ENCODE measurements around the gene DDR1. TPM values are rescaled to one million over a fixed set of nuclear protein-coding genes. Genes with fewer than 3 reads are reported as not detected.

Gene DDR1
- total RNA-seq, 3 donors from 2014 or later, result 145 to 336 (median 271) TPM

GRCh38 chr6:30944051-30944450 is 59.7 kb downstream of the DDR1 start:
- ATAC-seq, result no peak
- Histone ChIP-seq H3K9me3 (no peaks in the 10 kb centered on the region), H3K4me1 (ENCODE audit: low read depth) (peaks cover 6% of the 10 kb centered on the region), H3K4me3 (no peak overlapping the region), H3K36me3 (ENCODE audit: low read depth) (no peaks in the 10 kb centered on the region)
- intact Hi-C loops (cut with DNase I, micrococcal nuclease), result no loop called here
- no peak for DNase-seq
- TF ChIP-seq, protein P1, sequence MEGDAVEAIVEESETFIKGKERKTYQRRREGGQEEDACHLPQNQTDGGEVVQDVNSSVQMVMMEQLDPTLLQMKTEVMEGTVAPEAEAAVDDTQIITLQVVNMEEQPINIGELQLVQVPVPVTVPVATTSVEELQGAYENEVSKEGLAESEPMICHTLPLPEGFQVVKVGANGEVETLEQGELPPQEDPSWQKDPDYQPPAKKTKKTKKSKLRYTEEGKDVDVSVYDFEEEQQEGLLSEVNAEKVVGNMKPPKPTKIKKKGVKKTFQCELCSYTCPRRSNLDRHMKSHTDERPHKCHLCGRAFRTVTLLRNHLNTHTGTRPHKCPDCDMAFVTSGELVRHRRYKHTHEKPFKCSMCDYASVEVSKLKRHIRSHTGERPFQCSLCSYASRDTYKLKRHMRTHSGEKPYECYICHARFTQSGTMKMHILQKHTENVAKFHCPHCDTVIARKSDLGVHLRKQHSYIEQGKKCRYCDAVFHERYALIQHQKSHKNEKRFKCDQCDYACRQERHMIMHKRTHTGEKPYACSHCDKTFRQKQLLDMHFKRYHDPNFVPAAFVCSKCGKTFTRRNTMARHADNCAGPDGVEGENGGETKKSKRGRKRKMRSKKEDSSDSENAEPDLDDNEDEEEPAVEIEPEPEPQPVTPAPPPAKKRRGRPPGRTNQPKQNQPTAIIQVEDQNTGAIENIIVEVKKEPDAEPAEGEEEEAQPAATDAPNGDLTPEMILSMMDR (IDR thresholded peaks at IDR 0.05), result no peak

DNA sequence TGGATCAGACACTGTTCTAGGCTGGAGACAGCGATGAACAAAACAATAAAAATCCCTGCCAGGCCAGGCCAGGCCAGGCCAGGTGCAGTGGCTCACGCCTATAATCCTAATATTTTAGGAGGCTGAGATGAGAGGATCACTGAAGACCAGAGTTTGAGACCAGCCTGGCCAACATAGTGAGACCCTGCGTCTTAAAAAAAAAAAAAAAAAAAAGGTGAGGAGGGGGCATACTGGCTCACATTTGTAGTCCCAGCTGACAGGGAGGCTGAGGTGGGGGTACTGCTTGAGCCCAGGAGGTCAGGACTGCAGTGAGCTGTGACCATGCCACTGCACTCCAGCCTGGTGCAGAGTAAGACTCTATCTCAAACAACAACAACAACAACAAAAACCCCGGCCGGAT is 61.0 kb downstream of the DDR1 start:
- intact Hi-C loops (cut with DNase I, micrococcal nuclease), result no loop called here
- ATAC-seq (no peak), DNase-seq (no peak)
- Histone ChIP-seq H3K9me3 (no peaks in the 10 kb centered on the region), H3K36me3 (ENCODE audit: low read depth) (no peaks in the 10 kb centered on the region), H3K4me1 (ENCODE audit: low read depth) (peaks cover 6% of the 10 kb centered on the region), H3K4me3 (no peak overlapping the region)
- TF ChIP-seq, protein P1 (IDR thresholded peaks at IDR 0.05), result no peak

GRCh38 chr6:30947231-30947630 is 62.9 kb downstream of the DDR1 start:
- ATAC-seq, result no peak
- intact Hi-C loops (cut with DNase I, micrococcal nuclease), result no loop called here
- Histone ChIP-seq H3K36me3 (ENCODE audit: low read depth) (no peaks in the 10 kb centered on the region), H3K4me3 (no peak overlapping the region), H3K4me1 (ENCODE audit: low read depth) (peaks cover 4% of the 10 kb centered on the region), H3K9me3 (no peaks in the 10 kb centered on the region)
- TF ChIP-seq, protein P1 (IDR thresholded peaks at IDR 0.05), result no peak
- no peak for DNase-seq

- TF ChIP-seq, protein P1 (IDR thresholded peaks at IDR 0.05), result no peak
- ATAC-seq, result no peak
- no peak for DNase-seq
- H3K36me3 ChIP-seq (ENCODE audit: low read depth), result no peaks in the 10 kb centered on the region
- H3K4me1 ChIP-seq (ENCODE audit: low read depth), result no peaks in the 10 kb centered on the region
- H3K9me3 ChIP-seq, result no peaks in the 10 kb centered on the region
- intact Hi-C loops (cut with DNase I, micrococcal nuclease), result no loop called here
- H3K4me3 ChIP-seq, result no peak overlapping the region
These were observed 64.5 kb downstream of the DDR1 start for GRCh38 chr6:30948811-30949210.

Small RNA genes within 50 kb of the gene (microRNA-seq; reads per million reads assigned to microRNA genes)
- 1.9 reads per million for gene MIR4640

Other genes with a start within 250 kb of the DDR1 start
- 10 to 100 TPM; 46.5 to 88.8 (median 61.8) TPM for gene C6orf136, start 237.4 kb upstream of the DDR1 start, total RNA-seq
- 10 to 100 TPM; 31.0 to 36.2 (median 36.0) TPM for gene DHX16, start 211.5 kb upstream of the DDR1 start, total RNA-seq
- 10 to 100 TPM in 2 of 3 donors, 1 to 10 TPM in 1; 8.6 to 55.1 (median 22.1) TPM for gene PPP1R18, start 197.9 kb upstream of the DDR1 start, total RNA-seq
- 10 to 100 TPM in 1 of 3 donors, 1 to 10 TPM in 2; 4.3 to 10.2 (median 6.1) TPM for gene NRM, start 193.5 kb upstream of the DDR1 start, total RNA-seq
- gene MDC1, start 167.2 kb upstream of the DDR1 start, total RNA-seq, result 10 to 100 TPM; 15.2 to 34.3 (median 29.5) TPM
- gene TUBB, start 164.2 kb upstream of the DDR1 start, total RNA-seq, result 100 to 1,000 TPM; 113 to 328 (median 307) TPM
- 100 to 1,000 TPM; 133 to 175 (median 152) TPM for gene FLOT1, start 141.8 kb upstream of the DDR1 start, total RNA-seq
- gene IER3, start 140.0 kb upstream of the DDR1 start, total RNA-seq, result 100 to 1,000 TPM in 1 of 3 donors, 10 to 100 TPM in 2; 64.0 to 183 (median 67.6) TPM
- gene GTF2H4, start 23.7 kb downstream of the DDR1 start, total RNA-seq, result 10 to 100 TPM; 17.0 to 25.3 (median 25.0) TPM
- gene VARS2, start 29.7 kb downstream of the DDR1 start, total RNA-seq, result 10 to 100 TPM; 20.9 to 27.6 (median 27.3) TPM
- gene SFTA2, start 47.7 kb downstream of the DDR1 start, total RNA-seq, result not detected
- under 1 TPM in 1 of 3 donors, not detected in 2; 0.07 TPM for gene MUCL3, start 56.5 kb downstream of the DDR1 start, total RNA-seq
- under 1 TPM in 1 of 3 donors, not detected in 2; 0.12 TPM for gene MUC21, start 99.2 kb downstream of the DDR1 start, total RNA-seq
- gene MUC22, start 126.0 kb downstream of the DDR1 start, total RNA-seq, result not detected
- not detected for gene C6orf15, start 228.1 kb downstream of the DDR1 start, total RNA-seq
- 10 to 100 TPM in 1 of 3 donors, 1 to 10 TPM in 2; 2.4 to 11.1 (median 4.6) TPM for gene PSORS1C1, start 230.3 kb downstream of the DDR1 start, total RNA-seq
- gene CDSN, start 235.9 kb downstream of the DDR1 start, total RNA-seq, result not detected